GM12892 (cell line): ENCODE measurements around the gene SOX4.
A peak's percentile ranks its signal among the peaks of the same experiment; 100 is the strongest.

ENCODE experiments used
- POLR2A ChIP-seq: IDR thresholded peaks from 2 replicates; pipeline ENCODE4 v1.6.1; 2011; ENCODE audit warnings: low read depth, low read length, control low read depth
- POLR2AphosphoS5 ChIP-seq: IDR thresholded peaks from 2 replicates; pipeline ENCODE4 v1.6.1; 2011; ENCODE audit warnings: low read depth, low read length, control low read depth
- TAF1 ChIP-seq: IDR thresholded peaks from 2 replicates; pipeline ENCODE4 v1.6.1; 2011; ENCODE audit warnings: low read depth, mild to moderate bottlenecking, control low read depth, low read length, borderline replicate concordance

DNA sequence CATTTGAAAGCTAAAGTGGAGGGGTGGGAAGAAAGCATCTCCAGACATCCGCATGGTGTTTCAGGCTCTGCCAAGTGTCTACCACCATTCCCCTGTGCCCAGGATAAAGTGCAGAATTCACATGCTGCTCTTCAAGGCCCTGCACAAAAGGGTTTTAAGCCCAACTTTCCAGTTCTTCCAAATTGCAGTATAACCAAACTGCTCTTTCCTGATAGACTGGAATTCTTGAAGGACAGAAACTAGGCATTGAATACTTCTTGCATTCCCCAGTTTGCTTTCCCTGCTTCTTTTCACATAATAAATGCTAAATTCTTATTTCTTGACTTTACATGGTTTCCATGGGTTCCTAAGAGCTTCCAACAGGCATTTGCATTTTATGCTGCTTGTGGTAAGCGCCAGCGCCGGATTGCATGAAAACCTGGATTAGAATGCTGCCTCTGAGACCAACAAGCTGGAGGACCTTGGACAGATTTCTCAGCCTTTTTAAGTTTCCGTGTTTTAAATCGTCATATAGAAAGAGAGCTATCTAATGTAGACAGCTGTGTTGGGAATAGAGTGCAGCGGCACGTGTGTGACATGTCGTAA, 7.9 kb downstream of the SOX4 start:
- peak; percentile 9; the same call in 1 of the 2 replicates for TF ChIP-seq POLR2AphosphoS5
- TF ChIP-seq POLR2A, result no peak; the same call in 1 of the 2 replicates
- TF ChIP-seq TAF1, result no peak
